ENCODE data around the gene TIE1. TPM values are rescaled to one million over a fixed set of nuclear protein-coding genes. Genes with fewer than 3 reads are reported as not detected.

Gene TIE1
- total and polyA plus RNA-seq, 9 of the 15 experiments (the other 6 are each of a cell fraction or from before 2014, with no cell fraction given) = 0.07 to 0.49 (median 0.14) TPM; not detected in 4

GRCh38 chr1:43293896-43294760 lies 6.7 kb upstream of the TIE1 start:
- FAIRE-seq = no peak
- TF ChIP-seq CEBPB (tag; IDR thresholded peaks at IDR 0.05) = peak; percentile 71
- TF ChIP-seq MEF2A (IDR thresholded peaks at IDR 0.05; ENCODE audit: control insufficient read depth, low read depth, low read length) = no peak
- TF ChIP-seq MTA3 (IDR thresholded peaks at IDR 0.05; ENCODE audit: borderline replicate concordance) = no peak
- TF ChIP-seq CHCHD3 (CRISPR knock-in tag; IDR thresholded peaks at IDR 0.05) = no peak
- peak; percentile 28 for TF ChIP-seq MEIS2 (IDR thresholded peaks at IDR 0.05; ENCODE audit: partially characterized antibody)
- no peak for TF ChIP-seq E2F3 (CRISPR knock-in tag; IDR thresholded peaks at IDR 0.05)
- no peak for TF ChIP-seq ZNF347 (CRISPR knock-in tag; IDR thresholded peaks at IDR 0.05; ENCODE audit: low read depth)
- TF ChIP-seq CHD1 (IDR thresholded peaks at IDR 0.05; ENCODE audit: low read length) = no peak
- peak; percentile 42; the same call in 1 of the 2 replicates for TF ChIP-seq SOX6 (IDR thresholded peaks at IDR 0.05)
- peak; percentile 86 for TF ChIP-seq FOSL1 (tag; conservative IDR thresholded peaks at IDR 0.05)
- TF ChIP-seq, protein P1, sequence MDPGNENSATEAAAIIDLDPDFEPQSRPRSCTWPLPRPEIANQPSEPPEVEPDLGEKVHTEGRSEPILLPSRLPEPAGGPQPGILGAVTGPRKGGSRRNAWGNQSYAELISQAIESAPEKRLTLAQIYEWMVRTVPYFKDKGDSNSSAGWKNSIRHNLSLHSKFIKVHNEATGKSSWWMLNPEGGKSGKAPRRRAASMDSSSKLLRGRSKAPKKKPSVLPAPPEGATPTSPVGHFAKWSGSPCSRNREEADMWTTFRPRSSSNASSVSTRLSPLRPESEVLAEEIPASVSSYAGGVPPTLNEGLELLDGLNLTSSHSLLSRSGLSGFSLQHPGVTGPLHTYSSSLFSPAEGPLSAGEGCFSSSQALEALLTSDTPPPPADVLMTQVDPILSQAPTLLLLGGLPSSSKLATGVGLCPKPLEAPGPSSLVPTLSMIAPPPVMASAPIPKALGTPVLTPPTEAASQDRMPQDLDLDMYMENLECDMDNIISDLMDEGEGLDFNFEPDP (CRISPR knock-in tag; IDR thresholded peaks at IDR 0.05) = no peak
- TF ChIP-seq ZNF583 (CRISPR knock-in tag; IDR thresholded peaks at IDR 0.05) = no peak
- no peak for TF ChIP-seq SRSF9 (IDR thresholded peaks at IDR 0.05; ENCODE audit: borderline replicate concordance, low read depth, low read length)
- TF ChIP-seq PTRF (tag; IDR thresholded peaks at IDR 0.05) = no peak
- no peak for TF ChIP-seq ZNF830 (CRISPR knock-in tag; IDR thresholded peaks at IDR 0.05)
- peak; percentile 50; the same call in 1 of the 2 replicates for TF ChIP-seq JUND (IDR thresholded peaks at IDR 0.05; ENCODE audit: borderline replicate concordance, low read depth, low read length)
- no peak for TF ChIP-seq JUND (tag; IDR thresholded peaks at IDR 0.05; ENCODE audit: borderline replicate concordance, low read depth, low read length)
- TF ChIP-seq TRIM25 (IDR thresholded peaks at IDR 0.05; ENCODE audit: borderline replicate concordance) = no peak
- no peak for TF ChIP-seq E2F1 (CRISPR knock-in tag; IDR thresholded peaks at IDR 0.05)

More at GRCh38 chr1:43293896-43294760, 6.7 kb upstream of the TIE1 start:
- Histone ChIP-seq H3K4me1 (replicated peaks in 1 of 2; ENCODE audit: control insufficient read depth in 2 of 2, insufficient read depth in 2 of 2, low read length in 2 of 2) (0 out of 5 replicates have a peak, but pooled peaks cover 0 to 3% of the 10 kb centered on the region in 2 experiments), H4K20me1 (replicated peaks; ENCODE audit: control insufficient read depth, insufficient read depth, low read length) (peaks cover 6% of the 10 kb centered on the region), H3K36me3 (ENCODE audit: control insufficient read depth, insufficient read depth, low read length) (no peaks in the 10 kb centered on the region), H3K27ac (ENCODE audit: extremely low read depth, low read depth, low read length) (no peak overlapping the region), H3K27me3 (ENCODE audit: control insufficient read depth in 2 of 2, insufficient read depth in 2 of 2, low read length in 2 of 2) (peaks cover 38 to 43% of the 10 kb centered on the region in 2 experiments; a peak in 4 of 5 replicates), H3K9me1 (ENCODE audit: control insufficient read depth, insufficient read depth, low read length) (no peaks in the 10 kb centered on the region), H2AFZ (ENCODE audit: low read depth, low read length) (no peak overlapping the region), H3K9me3 (replicated peaks; ENCODE audit: control insufficient read depth, insufficient read depth, low read depth, low read length) (no peaks in the 10 kb centered on the region), H3K79me2 (ENCODE audit: control insufficient read depth, insufficient read depth, low read length) (no peaks in the 10 kb centered on the region), H3K4me2 (ENCODE audit: insufficient read depth, low read length) (no peak overlapping the region), H3K9ac (ENCODE audit: insufficient read depth in 1 of 2, low read depth in 2 of 2, low read length in 2 of 2) (no peak overlapping the region), H3K4me3 (no peak overlapping the region)
- no peak for ATAC-seq
- intact Hi-C loops (cut with micrococcal nuclease) (no loop called here), in situ Hi-C loops (cut with MboI) (no loop called here)
- no peak for DNase-seq (ENCODE audit: extremely low read depth in 1 of 4, low spot score in 3 of 4)
- BruUV-seq (replicated peaks) = no TSS peak
- 4% methylated on average over 7 of the region's 7 CpGs for WGBS (ENCODE audit: insufficient coverage, low coverage, missing lambda C conversion rate)
- ChIA-PET CTCF (ENCODE audit: low intra/inter-chr PET ratio) (no interaction called here), POLR2A (interaction anchor here (0.5 to 1.5 kb wide), 4 partner anchors 9 to 270 kb away, joined by 3 to 5 read pairs (median 4); no protein-coding TSS in a partner anchor)
